GM12891 (cell line): ENCODE measurements around the gene ACADSB.

Experiments
- DNase-seq: peaks from one replicate; pipeline ENCODE4 v3.0.0; 2011; ENCODE audit warnings: low spot score; ENCODE audit not compliant: insufficient read length
- FAIRE-seq: peaks from 2 replicates; lab custom pipeline; 2011; peaks lifted over from hg19 to GRCh38; lab: Jason Lieb, UNC
- PAX5 ChIP-seq: IDR thresholded peaks from 2 replicates; pipeline ENCODE4 v1.6.1; 2011; ENCODE audit warnings: low read length, moderate library complexity, mild to moderate bottlenecking; ENCODE audit not compliant: insufficient read depth, severe bottlenecking
- POLR2A ChIP-seq: IDR thresholded peaks from 2 replicates; pipeline ENCODE4 v1.6.1; 2011; ENCODE audit warnings: low read depth, low read length, control low read depth
- POLR2AphosphoS5 ChIP-seq: IDR thresholded peaks from 2 replicates; pipeline ENCODE4 v1.6.1; 2011; ENCODE audit warnings: low read depth, low read length, control low read depth
- POU2F2 ChIP-seq: IDR thresholded peaks from 2 replicates; pipeline ENCODE4 v1.6.1; 2011; ENCODE audit warnings: low read depth, mild to moderate bottlenecking, control low read depth, low read length, moderate library complexity
- SPI1 ChIP-seq: IDR thresholded peaks from 2 replicates; pipeline ENCODE4 v1.6.1; 2011; ENCODE audit warnings: low read depth, low read length, control low read depth
- TAF1 ChIP-seq: IDR thresholded peaks from 2 replicates; pipeline ENCODE4 v1.6.1; 2011; ENCODE audit warnings: low read depth, low read length, control low read depth

Gene ACADSB

GRCh38 chr10:123035467-123036086, 26.8 kb downstream of the ACADSB start:
- DNase-seq (no peak), FAIRE-seq (no peak)
- no peak for TF ChIP-seq POU2F2
- no peak for TF ChIP-seq TAF1
- TF ChIP-seq PAX5: no peak
- no peak for TF ChIP-seq POLR2A
- no peak for TF ChIP-seq POLR2AphosphoS5
- no peak for TF ChIP-seq SPI1

GRCh38 chr10:123038782-123039631, 30.2 kb downstream of the ACADSB start:
- no peak for DNase-seq
- no peak for FAIRE-seq
- TF ChIP-seq POU2F2 (no peak), PAX5 (no peak), SPI1 (no peak), TAF1 (no peak)

- FAIRE-seq: no peak
- no peak for DNase-seq
- TF ChIP-seq SPI1 (no peak), POU2F2 (no peak), TAF1 (no peak), POLR2A (no peak), PAX5 (no peak), POLR2AphosphoS5 (no peak)
These were observed 30.8 kb downstream of the ACADSB start for GRCh38 chr10:123039632-123039930.

GRCh38 chr10:123042708-123043408, 34.1 kb downstream of the ACADSB start:
- FAIRE-seq (no peak), DNase-seq (no peak)
- TF ChIP-seq POLR2A (no peak), POLR2AphosphoS5 (no peak), TAF1 (no peak), PAX5 (no peak), SPI1 (no peak), POU2F2 (no peak)

GRCh38 chr10:123043409-123043925, 34.7 kb downstream of the ACADSB start:
- peak; percentile 94 for FAIRE-seq
- DNase-seq: peak; percentile 39

GRCh38 chr10:123044391-123044790, 35.6 kb downstream of the ACADSB start:
- DNase-seq (no peak), FAIRE-seq (no peak)
- no peak for TF ChIP-seq SPI1
- no peak for TF ChIP-seq POLR2A
- no peak for TF ChIP-seq PAX5
- no peak for TF ChIP-seq POU2F2
- no peak for TF ChIP-seq TAF1
- TF ChIP-seq POLR2AphosphoS5: no peak

More at GRCh38 chr10:123043409-123043925, 34.7 kb downstream of the ACADSB start:
- peak; percentile 28; the same call in 1 of the 2 replicates for TF ChIP-seq SPI1
- no peak for TF ChIP-seq POU2F2

- no peak for DNase-seq
- no peak for TF ChIP-seq POLR2AphosphoS5
- FAIRE-seq: no peak
These were observed 37.3 kb downstream of the ACADSB start for GRCh38 chr10:123045961-123046731.

- TF ChIP-seq SPI1 (no peak), POLR2AphosphoS5 (no peak), PAX5 (no peak), TAF1 (no peak), POLR2A (no peak), POU2F2 (no peak)
- DNase-seq: no peak
- FAIRE-seq: no peak
These were observed 49.2 kb downstream of the ACADSB start for GRCh38 chr10:123057968-123058367.

GRCh38 chr10:123061865-123062264, 53.1 kb downstream of the ACADSB start:
- no peak for TF ChIP-seq POLR2A
- peak; percentile 71 for TF ChIP-seq SPI1
- no peak for DNase-seq
- FAIRE-seq: peak; percentile 13

GRCh38 chr10:123062726-123063125, 53.9 kb downstream of the ACADSB start:
- FAIRE-seq (peak; percentile 16), DNase-seq (no peak)
- TF ChIP-seq SPI1 (no peak), PAX5 (no peak), POLR2A (no peak), POU2F2 (no peak), TAF1 (no peak), POLR2AphosphoS5 (no peak)
